ENCODE data around the gene XIST.

- TF ChIP-seq, protein P1, sequence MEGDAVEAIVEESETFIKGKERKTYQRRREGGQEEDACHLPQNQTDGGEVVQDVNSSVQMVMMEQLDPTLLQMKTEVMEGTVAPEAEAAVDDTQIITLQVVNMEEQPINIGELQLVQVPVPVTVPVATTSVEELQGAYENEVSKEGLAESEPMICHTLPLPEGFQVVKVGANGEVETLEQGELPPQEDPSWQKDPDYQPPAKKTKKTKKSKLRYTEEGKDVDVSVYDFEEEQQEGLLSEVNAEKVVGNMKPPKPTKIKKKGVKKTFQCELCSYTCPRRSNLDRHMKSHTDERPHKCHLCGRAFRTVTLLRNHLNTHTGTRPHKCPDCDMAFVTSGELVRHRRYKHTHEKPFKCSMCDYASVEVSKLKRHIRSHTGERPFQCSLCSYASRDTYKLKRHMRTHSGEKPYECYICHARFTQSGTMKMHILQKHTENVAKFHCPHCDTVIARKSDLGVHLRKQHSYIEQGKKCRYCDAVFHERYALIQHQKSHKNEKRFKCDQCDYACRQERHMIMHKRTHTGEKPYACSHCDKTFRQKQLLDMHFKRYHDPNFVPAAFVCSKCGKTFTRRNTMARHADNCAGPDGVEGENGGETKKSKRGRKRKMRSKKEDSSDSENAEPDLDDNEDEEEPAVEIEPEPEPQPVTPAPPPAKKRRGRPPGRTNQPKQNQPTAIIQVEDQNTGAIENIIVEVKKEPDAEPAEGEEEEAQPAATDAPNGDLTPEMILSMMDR (IDR thresholded peaks at IDR 0.05), result peak in 2 of 12 donors; percentile 8 to 16
- no peak for TF ChIP-seq POLR2A (IDR thresholded peaks at IDR 0.05)
Measured at GRCh38 chrX:73850124-73851013, 2.1 kb downstream of the XIST start.
